Stimulated activated naive CD8-positive, alpha-beta T cell treated with anti-CD3 and anti-CD28 coated beads, Interleukin-15, amount 100 ng/mL, for 72 hours (primary cell): Measurements from ENCODE around the gene ABCC4.

Experiments
- ATAC-seq: fragments of 150-1000 bp; cut with Tn5 transposase; 2 replicates; pipeline ENCODE4 v1.10.0; 2021; ENCODE audit warnings: mild to moderate bottlenecking, moderate library complexity
- DNase-seq, 2 donors: peaks; one replicate each; pipeline ENCODE4 v3.0.0; 2021 to 2022
- H3K27ac Mint-ChIP-seq, 2 donors: one replicate each; pipeline ENCODE4 v1.8.0; 2022; ENCODE audit warnings: mild to moderate bottlenecking in 2 of 2, mixed read lengths in 2 of 2, moderate library complexity in 2 of 2
- H3K27me3 Mint-ChIP-seq: one replicate; pipeline ENCODE4 v1.8.0; 2022; ENCODE audit warnings: mixed read lengths
- H3K4me1 Mint-ChIP-seq: one replicate; pipeline ENCODE4 v1.8.0; 2022; ENCODE audit warnings: mild to moderate bottlenecking, mixed read lengths
- H3K4me3 Mint-ChIP-seq, 2 donors: one replicate each; pipeline ENCODE4 v1.8.0; 2022; ENCODE audit warnings: mild to moderate bottlenecking in 2 of 2, mixed read lengths in 2 of 2, moderate library complexity in 1 of 2
- H3K9me3 Mint-ChIP-seq, 2 donors: one replicate each; pipeline ENCODE4 v1.8.0; 2022; ENCODE audit warnings: mixed read lengths in 2 of 2

ABCC4 gene

GRCh38 chr13:95122063-95122462 lies 179.2 kb downstream of the ABCC4 start:
- peaks cover 14% of the 10 kb centered on the region for H3K4me1 Mint-ChIP-seq
- H3K27me3 Mint-ChIP-seq = no peaks in the 10 kb centered on the region
- peaks cover 0 to 4% of the 10 kb centered on the region in 2 donors for H3K9me3 Mint-ChIP-seq
- ATAC-seq = no peak
- H3K4me3 Mint-ChIP-seq = no peak overlapping the region
- no peak overlapping the region for H3K27ac Mint-ChIP-seq
- no peak for DNase-seq

- no peak for DNase-seq
- peaks cover 0 to 4% of the 10 kb centered on the region in 2 donors for H3K9me3 Mint-ChIP-seq
- no peaks in the 10 kb centered on the region for H3K27me3 Mint-ChIP-seq
- no peak for ATAC-seq
- H3K4me3 Mint-ChIP-seq = no peak overlapping the region
- H3K4me1 Mint-ChIP-seq = peaks cover 14% of the 10 kb centered on the region
- H3K27ac Mint-ChIP-seq = no peak overlapping the region
Measured at GRCh38 chr13:95121516-95121915, 179.7 kb downstream of the ABCC4 start.

DNA sequence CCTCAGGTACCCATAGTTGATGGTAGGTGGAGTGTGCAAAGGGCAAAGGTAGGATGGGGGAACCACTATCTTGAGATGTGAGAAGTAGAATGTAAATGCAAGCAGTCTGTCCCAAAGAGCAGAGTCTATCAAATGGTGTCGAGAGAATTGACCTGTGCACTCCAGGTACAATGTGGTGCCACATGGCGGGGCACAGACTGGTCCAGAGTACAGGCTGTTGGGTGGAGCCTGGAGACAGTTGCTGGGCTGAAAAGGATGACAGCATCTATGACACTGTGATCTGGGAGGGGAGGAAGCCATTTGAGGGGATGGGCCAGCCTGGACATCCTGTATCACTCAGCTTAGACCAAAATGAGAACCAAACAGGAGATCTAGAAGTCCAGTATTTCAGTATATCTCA lies 180.6 kb downstream of the ABCC4 start:
- H3K4me3 Mint-ChIP-seq = no peak overlapping the region
- H3K9me3 Mint-ChIP-seq = peaks cover 0 to 4% of the 10 kb centered on the region in 2 donors
- DNase-seq = no peak
- peaks cover 14% of the 10 kb centered on the region for H3K4me1 Mint-ChIP-seq
- ATAC-seq = no peak
- no peak overlapping the region for H3K27ac Mint-ChIP-seq
- no peaks in the 10 kb centered on the region for H3K27me3 Mint-ChIP-seq

DNA sequence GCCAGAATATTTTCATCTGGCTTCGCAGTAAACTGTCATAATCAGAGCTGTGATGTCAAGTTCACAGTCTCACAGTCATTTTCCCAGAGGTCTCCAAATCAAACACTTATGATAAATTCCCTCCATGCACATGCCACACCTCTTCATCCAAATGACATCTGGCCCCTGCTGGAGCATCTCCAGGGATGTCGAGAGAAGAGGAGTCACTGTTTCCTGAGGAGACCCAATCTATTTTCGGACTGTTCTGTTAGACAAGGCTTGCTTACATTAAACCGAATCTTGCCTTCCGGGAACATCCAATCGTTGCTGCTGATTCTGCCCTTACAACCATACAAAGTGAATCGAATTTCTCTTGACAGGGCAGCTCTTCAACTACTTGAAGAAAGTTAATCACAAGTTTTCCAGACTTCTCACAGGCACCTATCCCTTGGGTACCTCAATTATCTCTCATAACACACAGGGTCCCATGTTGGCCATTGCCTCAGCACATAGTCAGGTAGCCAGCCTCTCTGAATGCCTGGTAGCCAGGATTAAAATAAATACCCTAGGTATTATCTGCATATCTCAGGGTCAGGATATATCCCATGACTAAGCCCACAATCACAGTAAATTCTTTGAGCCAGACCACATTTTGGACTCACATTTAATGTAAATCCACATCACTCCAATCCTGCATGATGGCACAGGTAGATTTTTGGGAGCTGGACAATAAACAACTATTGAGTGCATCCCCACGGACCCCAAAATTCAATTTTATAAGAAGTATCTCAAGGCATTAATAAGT lies 182.5 kb downstream of the ABCC4 start:
- Mint-ChIP-seq H3K27ac (no peak overlapping the region), H3K4me3 (no peak overlapping the region), H3K4me1 (peaks cover 14% of the 10 kb centered on the region), H3K9me3 (peaks cover 0 to 4% of the 10 kb centered on the region in 2 donors), H3K27me3 (no peaks in the 10 kb centered on the region)
- ATAC-seq = no peak
- DNase-seq = no peak

DNA sequence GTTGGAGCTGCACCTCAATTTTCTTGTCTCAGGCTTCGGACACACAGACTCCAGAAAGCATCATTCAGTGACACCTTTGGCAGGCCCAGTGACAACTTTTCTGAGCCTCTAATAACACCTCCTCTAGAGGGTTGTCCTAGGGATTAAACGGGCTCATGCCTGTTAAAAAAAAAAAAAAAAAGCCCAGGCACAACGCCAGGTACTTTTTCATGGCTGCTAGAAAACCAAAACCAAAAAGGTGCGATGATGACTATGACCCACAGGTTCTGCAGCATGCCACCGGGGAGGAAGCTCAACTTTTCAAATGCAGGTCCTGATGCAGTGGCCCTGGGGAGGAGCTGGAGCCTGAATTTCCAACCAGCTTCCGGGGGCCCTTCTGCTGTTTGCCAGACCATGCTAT lies 184.2 kb downstream of the ABCC4 start:
- no peak overlapping the region for H3K4me3 Mint-ChIP-seq
- peaks cover 0 to 4% of the 10 kb centered on the region in 2 donors for H3K9me3 Mint-ChIP-seq
- H3K4me1 Mint-ChIP-seq = peaks cover 4% of the 10 kb centered on the region
- ATAC-seq (no peak), DNase-seq (no peak)
- H3K27me3 Mint-ChIP-seq = no peaks in the 10 kb centered on the region
- no peak overlapping the region for H3K27ac Mint-ChIP-seq

GRCh38 chr13:95115525-95115924 lies 185.7 kb downstream of the ABCC4 start:
- Mint-ChIP-seq H3K9me3 (peaks cover 0 to under 1% of the 10 kb centered on the region in 2 donors), H3K27ac (no peak overlapping the region)

DNA sequence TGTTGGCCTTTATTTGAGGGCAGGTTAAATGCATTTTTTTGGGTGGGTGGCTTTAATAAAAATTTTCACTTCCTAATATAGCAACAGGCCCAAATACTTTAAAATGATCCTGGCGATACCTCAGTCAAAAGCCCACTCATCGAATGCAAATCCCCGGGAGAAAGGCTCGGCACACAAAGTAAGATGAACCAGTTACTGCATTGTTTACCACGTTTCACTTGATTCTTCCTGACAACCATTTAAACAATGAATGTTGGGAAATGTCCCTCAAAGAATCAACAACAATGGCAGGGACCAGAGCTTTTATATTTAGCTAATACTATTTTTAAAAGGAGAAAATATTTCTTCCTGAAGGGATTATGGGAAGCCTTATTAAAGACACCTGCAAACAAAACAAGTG lies 187.7 kb downstream of the ABCC4 start:
- H3K9me3 Mint-ChIP-seq = peaks cover 4 to 5% of the 10 kb centered on the region in 2 donors
- H3K27me3 Mint-ChIP-seq = no peaks in the 10 kb centered on the region
- no peaks in the 10 kb centered on the region for H3K4me1 Mint-ChIP-seq
- H3K4me3 Mint-ChIP-seq = no peak overlapping the region
- no peak overlapping the region for H3K27ac Mint-ChIP-seq
- no peak for ATAC-seq
- DNase-seq = no peak

More at GRCh38 chr13:95115525-95115924, 185.7 kb downstream of the ABCC4 start:
- DNase-seq (no peak), ATAC-seq (no peak)
- Mint-ChIP-seq H3K4me1 (no peaks in the 10 kb centered on the region), H3K27me3 (no peaks in the 10 kb centered on the region), H3K4me3 (no peak overlapping the region)

DNA sequence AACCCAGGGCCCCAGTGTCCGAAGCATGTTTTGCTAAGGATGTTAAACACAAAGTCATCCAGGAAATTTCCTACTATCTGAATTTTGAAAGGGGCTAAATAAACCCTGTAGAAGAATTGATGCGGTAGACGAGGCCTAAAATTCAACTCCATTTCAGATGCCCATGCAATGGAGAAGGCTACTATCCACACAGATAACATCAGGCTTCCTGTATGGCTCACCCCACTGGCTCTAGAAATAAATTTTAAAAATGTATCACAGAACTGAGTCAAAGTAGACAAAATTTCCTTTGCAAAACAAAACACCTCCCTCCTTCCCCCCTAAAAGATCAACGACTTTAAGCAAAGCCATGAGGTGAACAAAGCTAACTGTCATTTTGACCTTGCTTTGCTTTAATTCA lies 188.4 kb downstream of the ABCC4 start:
- no peak overlapping the region for H3K27ac Mint-ChIP-seq

DNA sequence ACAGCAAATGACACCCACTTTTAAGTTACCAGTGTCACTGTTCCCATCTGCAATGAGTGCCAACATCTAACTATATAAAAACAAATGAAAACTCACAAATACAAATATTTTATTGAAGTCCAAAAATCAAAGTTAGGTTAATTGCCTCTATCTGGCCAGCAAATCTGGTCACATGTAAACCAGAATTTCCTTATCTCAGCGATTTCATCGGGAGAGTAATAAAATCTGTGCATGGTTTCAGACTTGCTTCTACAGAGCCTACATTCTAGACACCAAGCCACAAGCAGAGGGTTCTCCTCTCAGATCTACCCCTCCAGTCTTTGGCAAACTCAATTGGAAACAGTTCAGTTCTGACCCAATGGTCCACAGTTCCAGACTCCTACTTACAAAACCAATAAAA lies 189.6 kb downstream of the ABCC4 start:
- Mint-ChIP-seq H3K27me3 (no peaks in the 10 kb centered on the region), H3K4me1 (no peaks in the 10 kb centered on the region), H3K9me3 (peaks cover 5 to 7% of the 10 kb centered on the region in 2 donors), H3K27ac (no peak overlapping the region), H3K4me3 (no peak overlapping the region)
- no peak for DNase-seq
- no peak for ATAC-seq

More for the DNA sequence above, 188.4 kb downstream of the ABCC4 start:
- Mint-ChIP-seq H3K4me1 (no peaks in the 10 kb centered on the region), H3K27me3 (no peaks in the 10 kb centered on the region), H3K9me3 (peaks cover 5 to 7% of the 10 kb centered on the region in 2 donors), H3K4me3 (no peak overlapping the region)
- no peak for ATAC-seq
- no peak for DNase-seq

- ATAC-seq (no peak), DNase-seq (no peak)
- Mint-ChIP-seq H3K27ac (no peak overlapping the region), H3K4me3 (no peak overlapping the region), H3K4me1 (no peaks in the 10 kb centered on the region), H3K9me3 (peaks cover 5 to 7% of the 10 kb centered on the region in 2 donors), H3K27me3 (no peaks in the 10 kb centered on the region)
Measured at GRCh38 chr13:95106562-95106961, 194.7 kb downstream of the ABCC4 start.

GRCh38 chr13:95100525-95101433 lies 200.5 kb downstream of the ABCC4 start:
- Mint-ChIP-seq H3K27ac (no peak overlapping the region), H3K4me1 (no peaks in the 10 kb centered on the region), H3K4me3 (no peak overlapping the region), H3K9me3 (peaks cover 13 to 20% of the 10 kb centered on the region in 2 donors), H3K27me3 (no peaks in the 10 kb centered on the region)
- no peak for ATAC-seq
- DNase-seq = no peak

- no peak for DNase-seq
- Mint-ChIP-seq H3K9me3 (peaks cover 25 to 28% of the 10 kb centered on the region in 2 donors), H3K4me1 (no peaks in the 10 kb centered on the region), H3K27me3 (no peaks in the 10 kb centered on the region), H3K27ac (no peak overlapping the region), H3K4me3 (no peak overlapping the region)
- no peak for ATAC-seq
Measured at GRCh38 chr13:95099541-95099940, 201.7 kb downstream of the ABCC4 start.

GRCh38 chr13:95098916-95099315 lies 202.3 kb downstream of the ABCC4 start:
- Mint-ChIP-seq H3K4me3 (no peak overlapping the region), H3K27ac (no peak overlapping the region), H3K27me3 (no peaks in the 10 kb centered on the region), H3K9me3 (peaks cover 26 to 33% of the 10 kb centered on the region in 2 donors), H3K4me1 (no peaks in the 10 kb centered on the region)
- ATAC-seq (no peak), DNase-seq (no peak)

GRCh38 chr13:95091755-95092154 lies 209.5 kb downstream of the ABCC4 start:
- Mint-ChIP-seq H3K27me3 (no peaks in the 10 kb centered on the region), H3K4me3 (no peak overlapping the region), H3K9me3 (peaks cover 35 to 45% of the 10 kb centered on the region in 2 donors), H3K4me1 (no peaks in the 10 kb centered on the region), H3K27ac (peak overlapping the region in 1 of 2 donors; percentile 45)
- DNase-seq (no peak), ATAC-seq (no peak)

DNA sequence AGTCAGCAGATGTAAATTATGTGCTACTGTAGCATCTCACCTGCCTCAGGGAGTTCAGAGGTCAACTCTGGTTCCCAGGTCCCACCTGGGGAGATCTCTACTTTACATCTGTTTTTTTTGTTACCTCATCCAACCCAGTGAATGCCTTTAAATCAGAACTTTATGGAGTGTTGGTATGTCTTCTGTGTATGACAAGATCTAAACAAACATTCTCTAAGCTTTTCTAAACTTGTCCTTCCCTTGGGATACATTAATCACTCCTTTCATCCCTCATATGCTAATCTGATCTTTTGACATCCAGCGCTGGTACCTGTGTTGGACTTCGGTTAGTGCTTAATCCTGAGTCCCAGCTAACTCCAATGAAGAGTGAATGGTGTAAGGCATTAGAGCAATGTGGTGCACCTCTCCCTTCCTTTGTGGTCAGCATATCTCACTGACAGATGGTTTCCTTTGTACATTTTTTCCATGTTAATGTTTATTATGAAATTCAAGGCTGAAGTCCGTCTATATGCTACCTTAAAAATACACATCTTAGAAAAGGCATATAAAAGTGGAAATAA lies 213.4 kb downstream of the ABCC4 start:
- Mint-ChIP-seq H3K27me3 (no peaks in the 10 kb centered on the region), H3K4me3 (no peak overlapping the region), H3K4me1 (no peaks in the 10 kb centered on the region), H3K27ac (no peak overlapping the region), H3K9me3 (peaks cover 6 to 14% of the 10 kb centered on the region in 2 donors)
- ATAC-seq = no peak
- DNase-seq = no peak

DNA sequence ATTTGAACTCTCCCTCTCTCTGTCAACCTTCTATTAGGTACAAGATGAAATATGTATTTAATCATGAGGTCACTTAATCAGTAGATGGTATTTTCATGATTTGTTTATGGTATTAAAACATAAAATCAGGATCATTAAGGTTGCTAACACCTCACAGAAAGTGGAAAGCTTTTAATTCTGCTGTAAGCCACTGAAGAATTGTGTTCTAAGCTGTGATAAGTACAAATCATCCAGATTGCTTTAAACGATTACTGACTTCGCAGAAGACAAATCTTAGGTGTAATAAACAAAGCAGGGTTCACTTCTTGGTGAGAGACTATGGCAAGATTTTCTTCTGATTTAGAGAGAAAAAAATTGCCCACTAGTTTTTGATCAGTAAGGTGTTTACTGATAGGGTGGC lies 214.5 kb downstream of the ABCC4 start:
- Mint-ChIP-seq H3K27me3 (no peaks in the 10 kb centered on the region), H3K4me1 (no peaks in the 10 kb centered on the region), H3K4me3 (no peak overlapping the region), H3K27ac (peak overlapping the region in 1 of 2 donors; percentile 70), H3K9me3 (peaks cover 0 to 6% of the 10 kb centered on the region in 2 donors)
- no peak for DNase-seq
- ATAC-seq = no peak
